ENCODE measurements around the gene SHISA9. TPM values are rescaled to one million over a fixed set of nuclear protein-coding genes. Genes with fewer than 3 reads are reported as not detected.

Gene SHISA9
- total RNA-seq, 1 experiment from 2014 or later, result not detected

- Histone ChIP-seq H3K9me3 (ENCODE audit: control insufficient read depth in 1 of 2, insufficient read depth in 1 of 2, low read depth in 1 of 2, low read length in 2 of 2) (no peaks in the 10 kb centered on the region), H3K9me2 (ENCODE audit: insufficient read depth) (no peaks in the 10 kb centered on the region), H3K79me2 (ENCODE audit: insufficient read depth, low read length) (no peaks in the 10 kb centered on the region), H3K4me3 (replicated peaks in 1 of 2; ENCODE audit: low read depth in 1 of 2, low read length in 2 of 2) (no peak overlapping the region), H3K4me1 (ENCODE audit: control insufficient read depth in 1 of 2, insufficient read depth in 2 of 2, low read length in 2 of 2) (no peaks in the 10 kb centered on the region), H3K27me3 (ENCODE audit: insufficient read depth, low read length) (peaks cover 40% of the 10 kb centered on the region), H3K27ac (ENCODE audit: low read depth, low read length) (no peak overlapping the region), H3K9ac (ENCODE audit: low read length) (no peak overlapping the region), H2AFZ (ENCODE audit: low read depth, low read length, poor library complexity, severe bottlenecking) (no peak overlapping the region), H3K4me2 (ENCODE audit: low read length) (no peak overlapping the region), H4K20me1 (ENCODE audit: insufficient read depth) (no peaks in the 10 kb centered on the region), H3K36me3 (ENCODE audit: control insufficient read depth in 1 of 2, insufficient read depth in 2 of 2, low read length in 2 of 2) (no peaks in the 10 kb centered on the region)
- DNase-seq (ENCODE audit: low read depth, low spot score) (no peak), ATAC-seq (no peak)
- ChIA-PET CTCF (no interaction called here), RAD21 (ENCODE audit: low non-redundant PET in 1 of 2, low total read pairs in 2 of 2, uncharacterized antibody in 2 of 2, unreplicated experiment in 2 of 2) (no interaction called here), POLR2A (no interaction called here)
- intact Hi-C loops (cut with micrococcal nuclease), result no loop called here
- BruUV-seq (replicated peaks), result no TSS peak
- TF ChIP-seq CTCF (IDR thresholded peaks at IDR 0.05 in 2 of 3, conservative IDR thresholded peaks at IDR 0.05 in 1 of 3; ENCODE audit: borderline replicate concordance in 1 of 3, insufficient read depth in 1 of 3, low read depth in 2 of 3, low read length in 2 of 3), result no peak
- no peak for TF ChIP-seq ATF3 (IDR thresholded peaks at IDR 0.05)
- TF ChIP-seq MAX (IDR thresholded peaks at IDR 0.05), result no peak
- TF ChIP-seq ZNF274 (IDR thresholded peaks at IDR 0.05; ENCODE audit: low read depth, low read length), result no peak
- no peak for TF ChIP-seq EGR1 (IDR thresholded peaks at IDR 0.05; ENCODE audit: low read depth)
- TF ChIP-seq FOSL1 (IDR thresholded peaks at IDR 0.05; ENCODE audit: low read depth), result no peak
- no peak for TF ChIP-seq JUND (IDR thresholded peaks at IDR 0.05)
- no peak for TF ChIP-seq ZBTB33 (IDR thresholded peaks at IDR 0.05; ENCODE audit: extremely low read depth, insufficient replicate concordance, low read length)
- TF ChIP-seq CBX3 (IDR thresholded peaks at IDR 0.05; ENCODE audit: low read depth), result no peak
- no peak for TF ChIP-seq SP1 (IDR thresholded peaks at IDR 0.05; ENCODE audit: low read depth)
- TF ChIP-seq EZH2 (IDR thresholded peaks at IDR 0.05), result no peak
These were observed 15.8 kb downstream of the SHISA9 start for GRCh38 chr16:12917246-12917645.
